HG03139 (cell line): Measurements from ENCODE around the gene RGS5.

Experiments used
- ATAC-seq: cut with Tn5 transposase; IDR thresholded peaks from one replicate; pipeline ENCODE4 v1.9.1; 2021; ENCODE audit not compliant: unreplicated experiment

RGS5 gene

DNA sequence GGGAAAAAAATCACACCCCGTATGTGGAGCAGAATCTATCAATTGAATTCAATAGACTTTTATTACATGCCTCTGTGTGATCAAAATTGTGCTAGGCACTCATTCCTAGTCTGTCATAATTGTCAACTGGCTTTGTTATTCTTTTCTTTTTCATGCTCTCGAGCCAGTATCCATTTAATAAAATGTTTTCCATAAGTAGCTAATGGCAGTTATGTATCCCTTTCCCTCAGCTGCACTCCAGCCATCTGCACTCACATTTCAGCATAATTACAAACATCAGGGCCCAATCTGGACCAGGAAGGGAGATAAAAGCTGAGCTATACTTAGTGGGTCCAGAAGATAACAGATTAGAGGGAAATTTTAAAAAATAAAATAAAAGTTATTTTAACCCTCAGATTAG, 15.9 kb downstream of the RGS5 start:
- ATAC-seq, result no peak

DNA sequence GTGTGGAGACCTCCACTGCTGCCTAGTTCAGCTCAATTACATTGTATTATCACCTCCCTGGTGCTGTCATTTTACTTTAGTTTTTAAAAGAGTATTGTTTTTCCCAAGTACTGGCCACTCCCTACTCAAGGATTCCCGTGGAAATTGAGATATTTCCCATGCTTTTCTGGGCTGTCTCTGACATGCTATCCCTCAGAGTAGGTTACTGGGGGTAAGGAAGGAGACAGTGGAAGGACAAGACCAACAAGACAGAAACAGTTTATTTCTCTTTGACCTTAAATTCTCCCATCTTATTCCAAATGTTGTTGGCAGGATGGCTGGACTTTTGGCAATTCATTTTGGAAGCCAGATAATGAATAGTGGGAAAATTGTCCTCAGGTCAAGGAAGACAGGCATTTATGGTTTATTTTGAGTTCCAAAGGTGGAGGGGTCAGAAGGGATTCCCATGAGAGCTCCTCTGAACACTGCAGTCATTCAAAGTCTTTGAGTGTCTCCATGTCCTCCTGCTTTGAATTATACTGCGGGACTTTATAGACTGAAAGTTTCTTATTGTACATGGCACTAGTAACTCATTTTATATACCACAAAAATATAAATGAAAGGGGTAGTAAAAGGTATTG, 20.3 kb downstream of the RGS5 start:
- ATAC-seq, result no peak

DNA sequence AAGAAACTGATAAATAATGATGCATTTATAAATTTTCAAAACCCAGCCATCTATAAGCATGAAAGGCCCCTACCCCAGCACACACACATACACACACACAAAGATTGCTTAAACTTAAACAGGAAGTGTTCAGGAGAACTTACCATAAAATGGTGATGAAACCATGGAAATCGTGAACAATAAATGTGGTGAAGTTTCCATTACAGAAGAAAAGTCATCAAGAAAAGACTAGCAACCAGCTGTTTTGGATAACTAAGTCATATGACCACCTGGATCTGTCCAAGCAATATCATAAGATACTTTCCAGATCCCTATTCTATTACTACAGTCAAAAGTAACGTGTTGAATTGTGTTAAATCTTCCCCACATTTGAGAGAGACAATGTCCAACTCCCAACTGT, 24.1 kb downstream of the RGS5 start:
- ATAC-seq, result no peak

DNA sequence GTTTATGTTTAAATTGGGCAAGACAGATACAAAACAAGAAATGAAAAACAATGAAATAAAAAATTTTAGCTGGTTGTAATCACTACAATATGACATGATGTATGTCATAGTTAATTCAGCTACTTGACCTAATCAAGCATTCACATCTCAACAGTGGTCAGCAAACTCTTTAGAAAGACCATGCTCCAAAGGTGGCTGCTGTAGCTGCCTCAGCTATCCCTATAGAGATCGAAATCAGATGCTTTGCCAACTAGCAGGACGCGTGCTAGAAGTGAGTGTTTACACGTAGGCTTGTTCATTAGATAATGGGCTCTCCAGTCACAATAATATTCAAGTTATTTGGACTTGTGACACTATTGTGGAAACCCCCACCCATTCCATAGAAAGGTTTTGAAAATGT, 25.9 kb downstream of the RGS5 start:
- no peak for ATAC-seq

DNA sequence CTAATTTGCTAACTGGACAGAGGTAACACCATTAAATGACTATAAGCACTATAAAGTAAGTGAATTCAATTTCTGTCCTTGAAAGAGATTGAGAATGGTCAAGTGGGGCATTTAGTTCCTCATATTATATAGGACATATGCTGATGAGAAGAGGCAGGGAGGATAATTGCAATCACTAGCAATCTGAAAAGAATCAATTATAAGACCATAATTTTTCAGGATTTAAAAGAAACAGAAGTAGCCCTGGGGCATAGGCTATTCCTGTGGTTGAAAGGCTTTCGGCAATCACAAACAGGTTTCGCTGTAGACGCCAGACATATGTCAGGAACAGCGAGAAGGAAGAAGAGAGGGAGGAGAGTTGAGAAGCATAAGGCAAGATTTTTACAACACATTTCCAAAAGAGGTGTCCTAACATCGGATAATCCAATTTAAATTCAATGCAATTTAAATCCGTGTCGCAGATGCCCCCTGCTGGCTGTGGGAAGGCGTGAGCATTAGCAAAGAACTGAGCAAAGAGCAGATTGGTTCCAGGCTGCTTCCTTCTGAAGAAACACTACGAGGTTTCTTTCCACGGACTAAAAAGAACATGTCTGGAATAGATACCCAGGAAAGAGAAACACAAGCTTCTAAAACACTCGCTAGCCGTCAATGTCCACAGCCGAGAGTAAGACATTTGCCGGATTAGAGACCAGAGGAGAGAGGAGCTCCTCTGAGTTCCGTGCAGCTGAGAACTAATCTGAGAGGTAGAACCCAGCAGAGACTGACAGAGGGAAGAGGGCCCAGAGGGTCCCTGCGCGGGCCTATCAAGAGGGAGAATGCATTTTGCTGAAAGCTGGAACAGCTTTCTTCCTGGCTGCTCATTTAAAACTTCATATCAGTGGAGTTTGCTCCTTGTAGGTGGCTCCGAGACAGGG, 27.9 kb downstream of the RGS5 start:
- no peak for ATAC-seq

DNA sequence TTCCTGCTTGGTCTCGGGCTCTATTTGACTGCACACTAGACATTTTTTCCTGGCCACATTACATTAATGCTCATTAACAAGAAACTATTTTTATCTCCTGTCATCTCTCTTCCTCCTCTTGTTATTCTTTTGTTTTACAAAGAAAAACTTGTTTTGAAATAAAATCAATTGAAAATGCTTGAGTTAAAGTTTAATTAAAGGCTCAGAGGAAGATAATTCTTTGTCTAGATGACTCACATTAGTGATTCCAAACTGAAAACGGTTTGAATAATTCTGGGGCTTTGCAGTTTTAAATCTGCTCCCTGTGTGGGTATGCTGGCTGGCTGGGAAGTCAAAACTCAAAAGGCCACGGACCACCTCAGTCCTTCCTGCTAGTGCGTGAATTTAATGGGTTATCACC, 29.6 kb downstream of the RGS5 start:
- ATAC-seq, result no peak

DNA sequence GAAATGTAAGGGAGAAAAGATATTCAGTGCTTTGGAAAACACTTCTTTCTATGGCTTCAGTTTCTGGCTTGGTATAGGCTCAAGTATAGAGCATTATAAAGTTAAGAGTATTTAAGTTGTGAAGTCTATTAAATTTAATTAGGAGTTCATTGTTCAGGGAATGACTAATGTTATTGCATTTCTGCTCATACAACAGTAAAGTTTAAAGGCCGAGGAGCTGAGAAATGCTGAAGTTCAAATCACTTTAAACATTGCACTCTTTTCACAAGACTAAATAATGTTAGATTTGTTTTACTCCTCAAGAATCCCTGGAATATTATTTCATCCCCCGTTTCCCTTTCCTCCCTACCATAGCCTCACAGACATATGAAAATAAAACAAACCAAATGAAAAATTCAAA, 30.1 kb downstream of the RGS5 start:
- no peak for ATAC-seq

DNA sequence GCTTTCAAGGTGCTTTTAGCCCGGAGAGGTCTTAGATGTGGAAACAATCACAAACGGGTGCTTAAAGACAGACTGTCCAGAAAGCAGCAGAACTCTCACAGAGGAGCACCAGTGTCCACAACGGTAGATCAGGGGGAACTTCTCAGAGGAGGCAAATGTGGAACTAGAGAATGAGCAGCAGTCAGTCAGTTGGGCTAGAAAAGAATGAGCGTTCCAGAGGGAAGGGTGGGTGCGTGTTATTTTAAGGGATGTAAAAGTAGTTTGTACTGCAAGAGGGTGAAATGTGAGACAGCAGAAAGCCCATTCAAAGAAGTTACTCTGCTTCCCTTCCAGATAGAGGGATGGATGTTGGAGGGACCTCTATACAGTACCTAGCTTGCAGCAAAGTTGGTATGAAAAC, 30.9 kb downstream of the RGS5 start:
- ATAC-seq, result no peak

DNA sequence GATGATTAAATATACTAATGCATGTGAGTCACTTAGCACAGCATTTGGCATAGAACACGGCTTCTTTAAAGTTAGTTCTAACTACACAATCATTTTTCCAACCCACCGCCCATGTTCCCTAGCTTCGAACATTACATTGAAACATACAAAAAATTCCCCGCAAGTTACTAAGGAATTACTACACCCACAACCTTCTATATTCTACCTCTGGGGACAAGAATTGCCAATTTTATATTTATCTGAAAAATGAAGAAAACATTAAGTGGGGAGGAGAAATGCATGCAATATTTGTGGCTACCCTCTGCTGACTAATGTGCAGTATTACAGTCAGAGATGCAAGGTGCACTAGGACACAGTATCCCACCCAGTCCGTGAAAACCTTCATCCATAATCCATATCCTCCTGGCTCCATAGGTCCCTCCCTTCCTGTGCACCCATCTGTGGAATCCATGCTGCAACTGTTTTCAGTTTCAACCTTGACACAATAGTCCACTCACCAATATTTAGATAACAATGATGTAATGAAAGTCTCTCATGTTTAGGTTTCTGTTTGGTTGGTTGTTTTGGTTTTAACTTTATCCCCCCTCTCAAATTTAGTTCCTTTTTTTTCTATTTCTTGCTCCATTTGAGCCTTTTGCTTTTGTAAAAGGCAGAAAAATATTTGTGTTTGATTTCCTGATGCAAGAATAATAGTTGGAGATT, 31.6 kb downstream of the RGS5 start:
- no peak for ATAC-seq

DNA sequence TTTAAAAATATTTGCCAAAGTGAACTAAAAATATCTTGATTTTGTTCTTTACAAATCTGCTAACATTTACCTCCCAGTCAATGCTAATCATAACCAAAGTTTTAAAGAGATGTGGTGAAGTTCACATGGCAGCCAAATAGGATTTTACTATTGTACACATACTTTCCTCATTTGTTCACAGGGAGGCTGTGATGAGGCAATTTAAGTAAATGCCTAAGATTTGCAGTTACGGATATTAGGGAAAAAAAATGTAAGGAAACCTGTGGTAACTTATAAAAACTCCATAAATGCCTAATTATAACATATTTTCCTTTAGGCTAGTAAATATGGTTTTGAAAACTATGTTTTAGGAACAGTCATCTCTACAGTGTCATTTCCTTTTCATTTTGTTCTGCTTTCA, 32.4 kb downstream of the RGS5 start:
- ATAC-seq, result no peak

DNA sequence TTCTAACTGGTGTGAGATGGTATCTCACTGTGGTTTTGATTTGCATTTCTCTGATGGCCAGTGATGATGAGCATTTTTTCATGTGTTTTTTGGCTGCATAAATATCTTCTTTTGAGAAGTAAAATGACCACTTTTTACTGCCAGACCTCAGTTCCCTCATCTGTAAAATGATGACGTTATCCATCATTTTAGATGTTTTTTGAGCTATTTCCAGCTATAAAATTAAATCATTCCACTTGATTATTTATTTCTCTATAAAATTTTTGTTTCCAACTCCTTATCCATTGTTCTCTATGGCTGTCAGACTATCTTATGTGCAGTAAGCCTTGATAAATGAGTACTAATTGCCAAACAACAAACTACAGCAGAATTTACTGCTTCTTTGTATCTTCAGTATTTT, 33.2 kb downstream of the RGS5 start:
- ATAC-seq, result no peak

DNA sequence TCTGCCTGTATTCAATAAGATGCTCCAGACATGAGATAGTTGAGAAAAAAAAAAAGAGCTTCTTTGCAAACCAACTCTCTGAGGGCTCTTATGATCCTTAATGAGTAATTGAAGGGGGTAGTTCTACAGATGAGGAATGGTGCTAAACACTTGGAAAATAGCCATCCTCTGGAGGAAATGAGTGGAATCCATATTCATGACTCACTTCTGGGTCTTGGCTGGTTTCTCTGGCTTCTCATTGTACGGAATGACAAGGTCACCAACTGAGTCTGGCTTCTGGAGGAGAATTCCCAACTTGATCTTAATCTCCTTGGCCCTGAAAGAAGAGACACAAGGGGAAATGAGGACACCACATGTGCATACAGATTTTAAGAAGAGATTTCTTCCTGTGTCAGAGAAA, 34.7 kb downstream of the RGS5 start:
- no peak for ATAC-seq

DNA sequence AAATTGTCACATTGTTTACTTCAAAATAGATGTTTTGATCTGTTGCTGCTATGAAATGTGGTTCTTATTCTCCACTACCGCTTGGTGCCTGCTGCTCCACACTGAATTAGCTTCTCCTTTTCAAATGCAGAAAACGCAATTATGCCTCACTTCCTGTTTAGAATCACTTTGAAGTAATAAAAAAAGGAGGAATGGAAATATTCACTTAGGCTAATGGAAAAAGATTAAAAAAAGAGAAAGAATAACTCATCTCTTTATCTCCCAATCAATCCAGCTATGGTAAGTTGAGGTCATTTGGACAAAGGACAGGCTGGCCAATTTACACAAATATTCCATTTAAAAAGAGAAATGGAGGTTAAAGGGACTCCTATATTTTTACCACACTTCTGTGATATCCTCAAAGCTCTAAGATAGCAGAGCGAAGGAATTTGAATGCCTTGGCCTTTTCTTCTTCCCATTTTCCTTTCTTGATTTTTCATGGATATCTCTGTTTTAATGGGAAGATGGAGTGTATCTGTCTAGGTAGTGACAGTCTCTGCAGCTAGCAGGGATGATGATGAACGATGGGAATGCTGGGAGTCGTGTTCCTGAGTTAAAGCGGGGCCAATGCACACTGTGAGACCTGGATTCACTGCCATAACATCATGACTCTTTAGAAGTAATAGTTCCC, 35.7 kb downstream of the RGS5 start:
- ATAC-seq, result no peak

DNA sequence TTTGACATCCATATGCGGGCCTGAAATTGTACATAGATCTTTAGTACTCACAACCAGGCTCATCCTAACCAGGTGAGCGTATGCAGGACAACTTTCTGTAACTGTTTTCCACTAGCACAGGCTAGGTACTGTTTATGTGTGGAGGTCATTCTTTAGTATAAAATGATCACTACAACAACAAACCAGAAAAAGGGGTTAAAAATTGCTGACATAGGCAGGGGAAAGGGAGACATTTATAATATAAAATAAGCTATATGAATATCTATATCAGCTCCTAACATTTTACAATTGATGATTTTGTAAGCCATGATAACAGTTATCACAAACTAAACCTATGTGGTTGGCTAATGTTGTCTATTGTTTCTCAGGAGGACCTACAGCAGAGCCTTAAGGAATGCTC, 37.6 kb downstream of the RGS5 start:
- ATAC-seq, result no peak

DNA sequence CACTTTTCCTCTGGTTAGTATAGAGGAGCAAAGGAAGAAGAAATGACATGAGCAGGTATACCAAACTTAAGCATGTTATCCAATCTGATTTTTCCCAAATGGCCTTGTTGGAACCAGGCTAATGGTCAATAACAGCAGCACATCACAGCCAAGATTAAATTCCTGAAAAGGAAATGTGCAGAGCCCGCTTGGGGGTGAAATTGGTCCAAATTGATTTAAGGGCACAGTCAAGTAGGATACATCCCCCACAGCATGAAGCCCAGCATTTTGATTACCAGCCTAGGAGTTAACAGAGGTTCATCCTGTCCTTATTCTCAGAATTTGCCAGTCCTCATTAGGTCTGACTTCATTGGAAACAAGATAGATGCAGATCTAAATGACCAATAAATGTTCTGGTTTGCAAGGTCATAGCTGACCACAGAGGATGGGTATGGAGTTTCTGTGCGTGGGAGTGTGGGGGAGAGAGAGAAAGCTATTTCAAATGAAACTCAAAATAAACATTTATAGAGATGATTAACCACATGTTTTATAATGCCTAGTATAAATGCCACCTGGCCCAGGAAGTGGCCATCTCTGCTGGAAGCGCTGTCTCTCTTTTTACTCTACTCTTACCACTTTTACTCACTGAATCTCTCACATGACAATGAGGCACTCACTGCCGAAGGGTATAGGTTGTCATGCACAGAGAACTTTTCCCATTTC, 38.7 kb downstream of the RGS5 start:
- no peak for ATAC-seq

DNA sequence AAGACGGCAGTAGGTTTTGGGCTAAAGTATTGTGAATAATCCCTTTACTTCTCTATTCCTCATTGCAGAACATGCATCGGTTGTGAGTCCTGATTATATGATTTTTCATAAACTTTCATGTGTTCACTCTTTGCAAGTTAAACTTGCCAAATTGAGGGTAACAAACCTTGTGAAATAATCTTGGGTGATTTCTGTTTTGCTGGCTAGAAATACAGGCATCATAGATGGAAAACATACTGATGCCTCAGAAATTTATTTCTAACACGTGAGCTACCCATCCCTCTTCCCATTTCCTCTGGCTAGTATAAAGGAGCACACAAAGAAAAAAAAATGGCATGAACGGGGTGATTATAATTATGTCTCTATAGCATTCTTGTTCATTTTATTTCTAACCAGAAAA, 39.6 kb downstream of the RGS5 start:
- ATAC-seq, result no peak

DNA sequence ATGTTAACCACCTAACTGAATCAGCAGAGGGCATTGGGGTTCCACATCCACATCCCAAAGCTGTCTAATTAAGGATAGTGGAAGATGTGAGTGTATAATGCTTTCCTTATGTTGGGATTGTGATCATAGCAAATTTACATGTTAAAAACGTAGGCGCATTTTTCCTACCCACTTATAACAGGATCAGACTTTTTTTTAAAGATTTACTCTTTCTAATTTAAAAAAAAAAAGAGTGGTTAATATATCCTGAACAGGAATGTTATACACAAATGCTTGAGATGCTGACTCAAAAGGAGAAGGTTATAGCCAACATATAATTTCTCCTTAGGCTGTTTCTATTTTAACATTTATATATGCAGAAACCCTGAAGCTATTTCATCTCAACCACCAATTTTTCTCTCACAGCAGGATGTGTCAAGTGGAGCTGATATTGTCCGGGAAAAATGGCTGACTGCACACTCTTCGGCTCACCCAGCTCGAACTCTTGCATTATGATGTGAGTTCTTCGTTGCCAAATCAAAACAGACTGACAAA, 40.3 kb downstream of the RGS5 start:
- no peak for ATAC-seq

DNA sequence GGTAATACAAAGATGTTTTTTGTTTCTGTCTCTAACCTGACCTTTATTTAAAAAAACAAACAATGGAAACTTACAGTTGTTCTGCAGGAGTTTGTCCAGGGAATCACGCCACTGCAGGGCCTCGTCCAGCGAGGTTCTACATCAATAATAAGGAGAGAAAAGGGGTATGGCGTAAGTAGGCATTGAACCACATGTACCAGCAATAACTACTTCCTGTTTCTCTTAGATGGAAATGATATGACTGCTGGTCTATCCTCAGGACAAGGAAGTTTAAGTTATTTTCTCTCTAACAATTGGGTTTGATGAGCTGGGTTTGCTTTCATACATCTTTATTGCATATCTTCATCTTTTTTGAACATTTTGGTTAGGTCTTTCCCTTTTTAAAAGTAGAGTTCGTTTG, 40.9 kb downstream of the RGS5 start:
- no peak for ATAC-seq

DNA sequence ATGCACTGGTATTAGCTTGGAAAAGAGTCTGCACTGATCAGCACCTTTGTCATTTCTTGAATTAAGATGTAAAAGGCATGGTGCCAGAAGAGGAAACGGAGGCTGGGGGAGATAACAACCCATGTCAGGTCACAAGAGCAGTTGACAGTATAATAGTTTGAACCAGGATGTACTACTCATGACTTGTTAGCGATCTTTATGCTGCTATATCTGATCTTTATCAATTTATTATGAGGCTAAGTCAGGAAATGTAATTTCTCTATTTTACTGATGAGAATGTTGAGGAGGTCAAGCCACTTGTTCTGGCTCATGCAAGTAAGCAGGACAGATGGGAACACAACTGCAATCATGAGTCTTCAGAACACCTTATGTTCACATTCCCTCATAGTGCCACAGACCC, 41.4 kb downstream of the RGS5 start:
- no peak for ATAC-seq

DNA sequence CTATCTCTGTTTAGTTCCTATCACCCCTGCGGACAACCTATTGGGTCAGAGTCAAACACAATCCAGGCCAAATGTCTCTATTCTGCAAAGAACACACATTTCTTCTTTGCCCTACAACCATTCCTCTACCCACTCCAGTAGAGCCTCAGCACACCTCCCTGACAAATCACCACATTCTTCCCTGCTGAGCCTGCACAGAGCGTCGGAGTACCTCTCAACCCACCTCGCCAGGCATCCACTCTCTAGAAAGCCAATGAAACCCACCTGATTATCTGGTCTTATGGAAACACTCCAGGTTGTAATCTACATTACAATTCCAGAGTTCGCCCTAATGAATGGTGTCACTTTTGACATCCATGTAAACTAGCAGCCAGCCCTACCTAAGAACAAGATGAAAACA, 47.1 kb downstream of the RGS5 start:
- ATAC-seq, result no peak

DNA sequence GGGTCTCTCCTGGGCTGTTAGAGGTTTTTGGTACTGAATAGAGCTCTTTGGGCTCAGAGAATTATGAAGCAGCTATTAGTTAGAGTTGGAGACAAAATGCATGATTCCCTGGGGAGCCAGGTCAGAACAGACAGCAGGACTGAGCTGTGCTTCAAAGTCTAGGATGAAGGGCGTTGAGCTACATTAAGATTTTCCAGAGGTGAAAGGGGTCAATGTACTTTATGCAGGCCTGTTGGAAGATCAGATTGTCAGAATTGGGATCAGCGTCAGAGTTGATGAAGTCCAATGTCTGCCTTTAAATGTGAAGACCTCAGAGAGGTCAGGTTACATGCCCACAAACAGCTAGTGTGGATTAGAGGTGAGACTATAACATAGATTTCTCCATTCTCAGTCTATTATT, 53.8 kb downstream of the RGS5 start:
- no peak for ATAC-seq
